ENCODE results near the gene SLC39A11. TPM values are rescaled to one million over a fixed set of nuclear protein-coding genes. Genes with fewer than 3 reads are reported as not detected.

Gene SLC39A11
- total and polyA plus RNA-seq, 4 donors = 9.3 to 49.3 (median 24.7) TPM

GRCh38 chr17:72681844-72682243, 410.6 kb downstream of the SLC39A11 start:
- TF ChIP-seq CTCF (IDR thresholded peaks at IDR 0.05; ENCODE audit: control extremely low read depth, extremely low read depth) = no peak
- Histone ChIP-seq H3K9me3 (ENCODE audit: control insufficient read depth in 4 of 4, insufficient read depth in 3 of 4, low read length in 3 of 4) (no peaks in the 10 kb centered on the region), H3K9ac (ENCODE audit: insufficient read depth in 1 of 2, low read length in 2 of 2) (no peak overlapping the region), H3K4me1 (ENCODE audit: control insufficient read depth in 5 of 5, insufficient read depth in 5 of 5, low read length in 5 of 5) (peaks cover 0 to 4% (median 0%) of the 10 kb centered on the region in 5 donors), H3K27me3 (ENCODE audit: control insufficient read depth in 3 of 3, insufficient read depth in 3 of 3, low read length in 2 of 3) (no peaks in the 10 kb centered on the region), H3K27ac (ENCODE audit: low read depth in 1 of 2, low read length in 1 of 2) (no peak overlapping the region), H3K4me3 (no peak overlapping the region), H3K36me3 (ENCODE audit: control insufficient read depth in 4 of 4, insufficient read depth in 4 of 4, low read length in 4 of 4) (no peaks in the 10 kb centered on the region)
- no peak for ATAC-seq (ENCODE audit: insufficient read depth, low FRiP score)
- no peak for DNase-seq
- WGBS, 2 donors = 94 to 97% methylated on average over 12 of the region's 12 CpGs

GRCh38 chr17:72677714-72678390, 414.6 kb downstream of the SLC39A11 start:
- peaks cover 0 to 1% (median 0%) of the 10 kb centered on the region in 5 donors for H3K4me1 ChIP-seq (ENCODE audit: control insufficient read depth in 5 of 5, insufficient read depth in 5 of 5, low read length in 5 of 5)
- no peaks in the 10 kb centered on the region for H3K36me3 ChIP-seq (ENCODE audit: control insufficient read depth in 4 of 4, insufficient read depth in 4 of 4, low read length in 4 of 4)
- no peak overlapping the region for H3K9ac ChIP-seq (ENCODE audit: insufficient read depth in 1 of 2, low read length in 2 of 2)
- H3K4me3 ChIP-seq = no peak overlapping the region
- 75 to 86% methylated on average over 12 of the region's 12 CpGs for WGBS, 2 donors
- DNase-seq (peak in 1 of 3 donors; percentile 39), ATAC-seq (ENCODE audit: insufficient read depth, low FRiP score) (no peak)
- no peak for TF ChIP-seq CTCF (IDR thresholded peaks at IDR 0.05; ENCODE audit: control extremely low read depth, extremely low read depth)
- H3K27me3 ChIP-seq (ENCODE audit: control insufficient read depth in 3 of 3, insufficient read depth in 3 of 3, low read length in 2 of 3) = no peaks in the 10 kb centered on the region
- no peak overlapping the region for H3K27ac ChIP-seq (ENCODE audit: low read depth in 1 of 2, low read length in 1 of 2)
- H3K9me3 ChIP-seq (ENCODE audit: control insufficient read depth in 4 of 4, insufficient read depth in 3 of 4, low read length in 3 of 4) = no peaks in the 10 kb centered on the region

GRCh38 chr17:72677108-72677507, 415.4 kb downstream of the SLC39A11 start:
- DNase-seq (no peak), ATAC-seq (ENCODE audit: insufficient read depth, low FRiP score) (no peak)
- no peak for TF ChIP-seq CTCF (IDR thresholded peaks at IDR 0.05; ENCODE audit: control extremely low read depth, extremely low read depth)
- no peak overlapping the region for H3K9ac ChIP-seq (ENCODE audit: insufficient read depth in 1 of 2, low read length in 2 of 2)
- H3K4me1 ChIP-seq (ENCODE audit: control insufficient read depth in 5 of 5, insufficient read depth in 5 of 5, low read length in 5 of 5) = peaks cover 0 to 1% (median 0%) of the 10 kb centered on the region in 5 donors
- no peak overlapping the region for H3K4me3 ChIP-seq
- 95 to 98% methylated on average over 2 of the region's 2 CpGs for WGBS, 2 donors
- H3K27me3 ChIP-seq (ENCODE audit: control insufficient read depth in 3 of 3, insufficient read depth in 3 of 3, low read length in 2 of 3) = no peaks in the 10 kb centered on the region
- H3K9me3 ChIP-seq (ENCODE audit: control insufficient read depth in 4 of 4, insufficient read depth in 3 of 4, low read length in 3 of 4) = no peaks in the 10 kb centered on the region
- no peaks in the 10 kb centered on the region for H3K36me3 ChIP-seq (ENCODE audit: control insufficient read depth in 4 of 4, insufficient read depth in 4 of 4, low read length in 4 of 4)
- no peak overlapping the region for H3K27ac ChIP-seq (ENCODE audit: low read depth in 1 of 2, low read length in 1 of 2)

- no peak for DNase-seq
- no peak overlapping the region for H3K27ac ChIP-seq (ENCODE audit: low read depth in 1 of 2, low read length in 1 of 2)
These were observed 419.8 kb downstream of the SLC39A11 start for GRCh38 chr17:72672729-72673128.

More at GRCh38 chr17:72672729-72673128, 419.8 kb downstream of the SLC39A11 start:
- peaks cover 0 to 2% (median 0%) of the 10 kb centered on the region in 4 donors for H3K9me3 ChIP-seq (ENCODE audit: control insufficient read depth in 4 of 4, insufficient read depth in 3 of 4, low read length in 3 of 4)
- no peak for ATAC-seq (ENCODE audit: insufficient read depth, low FRiP score)
- no peak overlapping the region for H3K4me3 ChIP-seq
- 93 to 98% methylated on average over 4 of the region's 4 CpGs for WGBS, 2 donors
- no peaks in the 10 kb centered on the region for H3K36me3 ChIP-seq (ENCODE audit: control insufficient read depth in 4 of 4, insufficient read depth in 4 of 4, low read length in 4 of 4)
- H3K4me1 ChIP-seq (ENCODE audit: control insufficient read depth in 5 of 5, insufficient read depth in 5 of 5, low read length in 5 of 5) = no peaks in the 10 kb centered on the region
- TF ChIP-seq CTCF (IDR thresholded peaks at IDR 0.05; ENCODE audit: control extremely low read depth, extremely low read depth) = no peak
- no peak overlapping the region for H3K9ac ChIP-seq (ENCODE audit: insufficient read depth in 1 of 2, low read length in 2 of 2)
- no peaks in the 10 kb centered on the region for H3K27me3 ChIP-seq (ENCODE audit: control insufficient read depth in 3 of 3, insufficient read depth in 3 of 3, low read length in 2 of 3)

Data from lung (tissue), 12 donors.